ENCODE results near the gene CMBL. TPM values are rescaled to one million over a fixed set of nuclear protein-coding genes. Genes with fewer than 3 reads are reported as not detected.
"Not testable (repeated sequence)": the region's sequence is repeated elsewhere in the genome, so short reads cannot be mapped to it uniquely, and the experiment has no call there.

CMBL gene
- total RNA-seq, 1 donor from 2014 or later = 6.1 TPM

GRCh38 chr5:10310835-10311570 lies 3.3 kb upstream of the CMBL start:
- not testable (repeated sequence) for DNase-seq (ENCODE audit: low read depth, low spot score)

DNA sequence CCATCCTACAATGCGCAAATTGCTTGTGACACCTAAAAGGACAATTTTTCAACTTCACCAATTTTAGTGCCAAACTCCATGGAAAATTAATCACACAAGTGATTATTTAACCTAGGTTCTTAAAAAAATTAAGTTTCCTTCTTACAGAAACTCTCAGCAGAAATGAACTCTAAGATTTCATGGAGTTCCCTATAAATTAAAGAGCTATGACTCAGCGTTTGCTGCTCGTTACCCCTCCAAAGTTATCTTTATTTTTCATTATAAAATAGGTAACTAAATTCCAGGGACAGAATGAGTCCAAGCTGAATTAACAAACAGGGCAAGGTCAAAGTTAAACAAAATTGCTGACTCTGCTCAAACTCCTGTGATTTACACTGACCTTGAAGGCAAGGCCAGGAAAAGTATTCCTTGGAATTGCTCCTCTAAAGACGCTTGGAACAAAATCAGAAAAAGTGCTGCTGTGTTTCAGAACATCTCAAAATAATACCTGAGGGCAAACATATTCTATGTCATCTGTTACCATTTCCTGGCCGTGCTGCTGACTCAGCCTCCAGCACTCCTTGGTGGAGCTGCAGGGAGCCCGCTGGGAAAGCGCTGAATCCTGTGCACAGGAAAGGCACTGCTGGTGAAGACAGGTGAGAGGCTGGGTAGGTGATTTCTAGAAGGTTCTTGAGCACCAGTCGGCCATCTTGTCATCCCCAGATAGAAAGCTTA lies 2.5 kb upstream of the CMBL start:
- DNase-seq (ENCODE audit: low read depth, low spot score) = no peak

DNA sequence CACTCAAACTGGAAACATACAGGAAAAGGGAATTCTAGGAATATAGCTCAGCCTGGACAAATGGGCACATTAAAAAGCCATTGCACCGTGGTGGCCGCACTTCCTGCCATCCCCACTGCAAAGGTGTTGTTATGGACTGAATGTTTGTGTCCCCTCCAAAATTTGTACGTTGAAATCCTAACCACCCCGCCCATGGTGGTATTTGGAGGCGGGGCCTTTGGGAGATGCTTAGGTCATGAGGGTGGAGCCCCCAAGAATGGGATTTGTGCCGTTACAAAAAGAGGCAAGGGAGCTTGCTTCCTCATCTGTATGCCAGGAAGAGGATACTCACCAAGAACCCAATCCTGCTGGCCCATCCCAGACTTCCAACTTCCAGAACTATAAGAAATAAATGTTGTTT lies 1.1 kb upstream of the CMBL start:
- no peak for DNase-seq (ENCODE audit: low read depth, low spot score)

DNA sequence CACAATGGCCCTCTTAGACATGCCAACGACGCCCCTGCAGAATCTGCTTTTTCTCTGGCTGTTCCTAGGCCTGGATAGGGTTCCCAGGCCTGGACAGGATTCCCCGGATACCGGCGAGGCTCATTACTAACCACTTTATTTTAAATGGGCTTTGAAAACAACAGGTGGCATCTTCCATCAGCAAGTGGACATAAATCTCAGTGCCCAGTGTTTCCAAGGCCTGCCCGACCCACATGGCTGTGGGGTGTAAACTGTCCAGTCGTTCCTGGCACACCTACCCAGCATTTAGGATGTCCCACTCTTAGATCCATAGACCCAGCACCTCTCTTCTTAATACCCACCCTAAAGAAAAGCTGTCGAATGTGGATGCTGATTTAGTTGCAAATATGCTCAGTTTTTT lies 896 bp downstream of the CMBL start:
- DNase-seq (ENCODE audit: low read depth, low spot score) = no peak

- DNase-seq (ENCODE audit: low read depth, low spot score) = no peak
These were observed 1.6 kb downstream of the CMBL start for GRCh38 chr5:10306114-10306513.

DNA sequence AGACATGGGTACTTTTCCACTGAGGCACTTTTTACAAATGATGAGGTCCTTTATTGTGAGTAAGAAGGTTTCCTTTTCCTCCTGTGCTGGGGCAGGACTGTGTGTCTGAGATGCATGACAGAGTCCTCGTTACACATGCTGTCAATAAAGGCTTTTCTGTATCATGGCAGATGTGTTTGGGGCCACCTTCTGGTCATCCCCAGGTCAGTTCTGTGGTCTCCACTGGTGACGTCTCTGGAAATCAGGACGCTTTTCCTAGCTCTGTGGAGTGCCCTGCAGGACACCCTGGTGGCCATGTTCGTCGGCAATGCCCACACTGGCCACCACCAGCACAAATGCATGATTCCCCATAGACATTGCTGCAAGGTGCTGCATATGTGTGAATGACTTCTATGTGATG lies 2.8 kb downstream of the CMBL start:
- no peak for DNase-seq (ENCODE audit: low read depth, low spot score)

GRCh38 chr5:10303699-10304170 lies 4.0 kb downstream of the CMBL start:
- DNase-seq (ENCODE audit: low read depth, low spot score) = no peak

- DNase-seq (ENCODE audit: low read depth, low spot score) = no peak
These were observed 4.5 kb downstream of the CMBL start for GRCh38 chr5:10303201-10303600.

DNA sequence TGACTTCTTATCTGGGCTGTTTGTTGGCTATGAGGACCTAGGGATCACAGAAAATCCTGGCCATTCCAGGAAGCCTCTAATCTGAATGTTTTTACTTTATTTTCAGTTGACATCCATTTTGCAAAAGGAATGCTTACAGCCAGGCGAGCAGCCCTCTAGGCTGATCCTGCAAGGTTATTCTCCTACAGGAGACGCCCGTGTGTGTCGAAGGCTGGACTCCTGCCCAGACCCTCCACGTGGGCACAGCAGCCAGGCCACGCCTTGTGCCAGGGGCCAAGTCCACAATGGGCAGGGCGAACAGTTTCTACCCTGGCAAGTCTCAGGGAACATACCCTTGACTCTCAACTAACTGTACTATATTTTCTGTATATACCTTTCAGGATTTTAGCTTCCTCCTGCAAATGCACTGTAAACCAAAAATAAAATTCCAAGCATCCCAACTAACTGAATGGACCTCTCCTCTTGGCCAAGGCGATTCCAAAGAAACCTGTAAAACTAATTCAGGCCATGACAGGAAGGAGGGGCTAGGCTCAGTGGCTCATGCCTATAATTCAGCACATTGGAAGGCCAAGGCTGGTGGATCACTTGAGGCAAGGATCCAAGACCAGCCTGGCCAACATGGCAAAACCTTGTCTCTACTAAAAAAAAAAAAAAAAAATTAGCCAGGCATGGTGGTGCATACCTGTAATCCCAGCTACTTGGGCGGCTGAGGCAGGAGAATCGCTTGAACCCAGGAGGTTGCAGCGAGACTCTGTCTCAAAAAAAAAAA lies 5.7 kb downstream of the CMBL start:
- DNase-seq (ENCODE audit: low read depth, low spot score) = no peak

GRCh38 chr5:10301266-10301665 lies 6.4 kb downstream of the CMBL start:
- no peak for DNase-seq (ENCODE audit: low read depth, low spot score)

DNA sequence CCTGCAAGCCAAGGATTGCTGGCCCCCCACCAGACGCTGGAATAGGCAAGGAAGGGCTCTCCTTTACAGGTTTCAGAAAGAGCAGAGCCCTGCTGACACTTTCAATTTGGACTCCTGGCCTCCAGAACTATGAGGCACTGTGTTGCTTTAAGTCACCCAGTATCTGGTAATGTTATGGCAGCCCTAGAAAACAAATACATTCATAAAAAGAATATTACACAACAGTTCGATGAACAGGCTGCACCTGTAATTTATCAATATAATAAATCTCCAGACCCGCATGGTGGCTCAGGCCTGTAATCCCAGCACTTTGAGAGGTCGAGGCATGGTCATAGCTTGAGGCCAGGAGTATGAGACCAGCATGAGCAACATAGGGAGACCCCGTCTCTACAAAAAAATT lies 7.5 kb downstream of the CMBL start:
- DNase-seq (ENCODE audit: low read depth, low spot score) = no peak

DNA sequence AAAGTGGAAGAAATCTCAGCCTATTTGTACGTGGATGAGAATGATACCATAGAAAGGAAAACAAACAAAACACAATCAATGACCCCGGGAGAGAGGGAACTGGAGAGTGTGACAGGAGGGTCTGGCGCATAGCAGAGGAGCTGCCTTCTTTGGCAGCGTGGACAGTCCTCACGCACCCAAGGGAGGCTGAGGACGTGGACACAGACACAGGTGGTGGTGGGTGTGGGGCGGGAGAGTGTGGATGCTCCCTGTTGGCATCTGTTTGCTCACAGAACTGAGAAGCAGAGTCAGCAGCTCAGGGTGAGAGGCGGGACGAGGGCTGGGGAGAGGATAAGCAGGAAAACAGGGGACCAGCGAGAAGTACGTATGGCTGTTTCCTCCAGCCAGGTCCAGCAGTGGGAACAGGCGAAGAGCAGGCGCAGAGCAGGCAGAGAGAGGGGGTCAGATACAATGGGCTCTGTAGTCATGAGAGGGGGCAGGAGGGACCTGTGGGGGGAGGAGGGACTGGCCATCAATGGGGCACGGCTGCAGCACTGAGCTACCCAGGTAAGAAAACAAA lies 10.0 kb downstream of the CMBL start:
- no peak for DNase-seq (ENCODE audit: low read depth, low spot score)

- DNase-seq (ENCODE audit: low read depth, low spot score) = peak; percentile 19
These were observed 11.9 kb downstream of the CMBL start for GRCh38 chr5:10295619-10296326.

- no peak for DNase-seq (ENCODE audit: low read depth, low spot score)
These were observed 13.6 kb downstream of the CMBL start for GRCh38 chr5:10293907-10294662.

- DNase-seq (ENCODE audit: low read depth, low spot score) = no peak
These were observed 15.9 kb downstream of the CMBL start for GRCh38 chr5:10291692-10292339.

DNA sequence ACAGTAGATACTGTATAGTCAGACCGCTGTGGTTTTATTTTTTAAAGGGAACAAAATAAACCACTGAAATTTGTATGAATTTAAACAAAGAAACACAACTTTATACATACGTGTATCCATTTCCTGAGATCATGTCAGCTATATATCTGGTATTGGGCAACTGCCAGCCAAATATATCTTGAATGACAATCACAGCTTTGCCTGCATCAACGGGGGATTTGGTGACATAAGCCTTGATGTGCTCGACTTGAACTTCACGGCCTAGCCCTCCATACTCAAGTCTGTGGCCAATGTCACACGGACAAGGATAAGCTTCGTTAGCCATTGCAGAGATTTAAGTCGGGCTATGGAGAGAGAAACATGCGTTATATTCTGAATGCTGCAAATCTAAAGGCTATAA lies 17.3 kb downstream of the CMBL start:
- DNase-seq (ENCODE audit: low read depth, low spot score) = no peak

- DNase-seq (ENCODE audit: low read depth, low spot score) = no peak
These were observed 17.7 kb downstream of the CMBL start for GRCh38 chr5:10289991-10290390.

- no peak for DNase-seq (ENCODE audit: low read depth, low spot score)
These were observed 18.3 kb downstream of the CMBL start for GRCh38 chr5:10289353-10289752.

DNA sequence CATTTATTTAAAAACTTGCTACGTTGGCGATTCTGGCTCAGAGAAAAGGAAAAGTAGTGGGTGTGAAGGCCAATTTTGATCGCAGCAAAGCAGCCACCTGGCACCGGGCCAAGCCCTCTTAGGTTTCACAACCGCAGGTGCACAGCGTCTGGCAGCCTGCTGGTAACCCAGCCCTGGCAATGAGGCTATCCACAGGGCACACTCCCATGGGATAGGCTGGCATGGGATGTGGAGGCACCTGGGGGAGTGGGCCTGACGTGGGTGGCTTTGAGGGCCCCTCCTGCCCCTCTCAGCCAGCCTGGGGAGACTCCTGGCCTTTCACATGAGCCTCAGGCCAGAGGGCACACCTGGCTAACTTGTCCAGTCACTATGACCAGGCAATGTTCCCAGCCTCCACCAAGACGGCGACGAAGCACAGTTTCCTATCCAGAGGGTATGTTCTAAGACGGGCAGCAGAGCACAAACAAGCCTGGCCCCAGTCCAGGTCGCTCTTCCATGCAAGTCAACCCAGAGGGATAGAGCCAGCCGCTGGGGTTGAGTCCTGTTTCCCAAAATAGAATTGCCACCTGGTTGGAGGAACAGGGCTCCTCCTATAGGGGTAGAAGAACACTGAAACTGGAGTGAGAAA lies 19.0 kb downstream of the CMBL start:
- DNase-seq (ENCODE audit: low read depth, low spot score) = no peak

DNA sequence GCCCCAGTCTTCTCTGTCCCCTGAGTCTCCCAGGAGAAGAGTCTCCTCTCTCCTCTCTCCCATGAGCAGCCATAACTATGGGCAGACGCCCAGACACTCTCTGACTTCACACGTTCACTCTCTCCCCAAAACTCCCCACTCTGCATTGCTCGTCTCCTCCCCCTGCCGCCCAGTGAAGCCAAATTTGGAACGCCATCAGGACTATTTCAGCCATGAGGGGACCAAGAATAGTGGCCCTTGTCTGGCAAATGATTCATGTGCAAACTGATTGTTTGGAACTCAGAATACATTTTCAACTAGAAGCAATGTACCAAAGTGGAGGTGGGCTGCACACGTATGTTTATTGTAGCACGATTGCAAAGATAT lies 20.9 kb downstream of the CMBL start:
- DNase-seq (ENCODE audit: low read depth, low spot score) = no peak
